ACHN (cell line): ENCODE results near the gene ZPR1.
"Not testable (repeated sequence)": the region's sequence is repeated elsewhere in the genome, so short reads cannot be mapped to it uniquely, and the experiment has no call there.

Experiments used
- DNase-seq: peaks from one replicate; pipeline ENCODE4 v3.0.0-alpha.2; 2015
- in situ Hi-C: cut with HindIII; loops from 2 replicates; pipeline ENCODE4 v1.10.0; 2017; ENCODE audit warnings: low sequenced_read_pairs, low pct_ligation_motif_present, low pct_unique_long_range_greater_than_20kb

ZPR1 gene, protein sequence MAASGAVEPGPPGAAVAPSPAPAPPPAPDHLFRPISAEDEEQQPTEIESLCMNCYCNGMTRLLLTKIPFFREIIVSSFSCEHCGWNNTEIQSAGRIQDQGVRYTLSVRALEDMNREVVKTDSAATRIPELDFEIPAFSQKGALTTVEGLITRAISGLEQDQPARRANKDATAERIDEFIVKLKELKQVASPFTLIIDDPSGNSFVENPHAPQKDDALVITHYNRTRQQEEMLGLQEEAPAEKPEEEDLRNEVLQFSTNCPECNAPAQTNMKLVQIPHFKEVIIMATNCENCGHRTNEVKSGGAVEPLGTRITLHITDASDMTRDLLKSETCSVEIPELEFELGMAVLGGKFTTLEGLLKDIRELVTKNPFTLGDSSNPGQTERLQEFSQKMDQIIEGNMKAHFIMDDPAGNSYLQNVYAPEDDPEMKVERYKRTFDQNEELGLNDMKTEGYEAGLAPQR

DNA sequence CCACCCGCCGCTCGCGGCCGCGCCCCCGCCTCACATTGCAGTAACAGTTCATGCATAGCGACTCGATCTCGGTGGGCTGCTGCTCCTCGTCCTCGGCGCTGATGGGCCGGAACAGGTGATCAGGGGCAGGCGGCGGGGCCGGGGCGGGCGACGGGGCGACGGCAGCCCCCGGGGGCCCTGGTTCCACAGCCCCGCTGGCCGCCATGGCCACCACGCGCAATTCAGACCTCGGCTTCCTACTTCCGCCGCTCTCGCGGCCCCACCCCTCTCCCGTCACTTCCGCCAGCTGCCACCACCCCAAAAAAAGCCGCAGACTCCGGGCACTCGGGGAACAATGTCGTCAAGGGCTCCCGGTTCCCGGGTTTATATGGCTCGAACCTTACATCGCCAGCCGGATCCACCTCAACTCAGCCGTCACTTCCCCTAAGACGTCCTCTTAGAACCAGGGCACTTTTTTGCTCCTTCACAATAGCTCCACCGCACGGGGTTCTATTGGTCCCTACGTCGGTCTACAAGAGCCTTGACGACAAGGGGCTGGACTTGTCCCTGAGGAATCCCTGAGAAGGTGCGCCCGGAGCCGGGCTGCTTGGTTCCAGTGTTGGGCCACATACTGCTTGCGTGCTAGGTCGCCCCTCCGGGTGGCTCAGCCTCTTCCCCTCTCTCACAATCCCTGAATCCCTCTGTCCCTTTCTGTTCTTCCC is at the start of gene ZPR1:
Gene ZPR1 (minus strand): TSS at position 238 of the 701 bp plus-strand sequence. CDS start 33 bp downstream, at position 205.
- in situ Hi-C loops: no loop called here
- peak; percentile 59 for DNase-seq

DNA sequence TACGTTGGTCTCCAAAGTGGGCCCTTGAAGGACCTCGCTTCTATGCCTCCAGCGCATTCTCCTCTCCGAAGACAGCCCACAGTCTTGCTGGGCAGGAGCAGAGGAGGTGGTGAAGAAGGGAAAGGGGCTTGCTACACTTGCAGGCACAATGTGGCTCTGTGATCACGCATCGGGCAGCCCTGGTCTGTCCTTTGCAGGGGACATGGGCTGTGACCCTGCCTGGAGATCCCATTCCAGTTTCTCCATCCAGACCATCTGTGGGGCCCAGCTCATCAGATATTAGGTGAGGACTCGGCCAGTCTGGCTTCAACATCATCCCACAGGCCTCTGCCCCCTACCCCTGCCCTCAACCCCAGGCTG is 48.8 kb upstream of the ZPR1 start:
- in situ Hi-C loops: no loop called here
- DNase-seq: no peak

DNA sequence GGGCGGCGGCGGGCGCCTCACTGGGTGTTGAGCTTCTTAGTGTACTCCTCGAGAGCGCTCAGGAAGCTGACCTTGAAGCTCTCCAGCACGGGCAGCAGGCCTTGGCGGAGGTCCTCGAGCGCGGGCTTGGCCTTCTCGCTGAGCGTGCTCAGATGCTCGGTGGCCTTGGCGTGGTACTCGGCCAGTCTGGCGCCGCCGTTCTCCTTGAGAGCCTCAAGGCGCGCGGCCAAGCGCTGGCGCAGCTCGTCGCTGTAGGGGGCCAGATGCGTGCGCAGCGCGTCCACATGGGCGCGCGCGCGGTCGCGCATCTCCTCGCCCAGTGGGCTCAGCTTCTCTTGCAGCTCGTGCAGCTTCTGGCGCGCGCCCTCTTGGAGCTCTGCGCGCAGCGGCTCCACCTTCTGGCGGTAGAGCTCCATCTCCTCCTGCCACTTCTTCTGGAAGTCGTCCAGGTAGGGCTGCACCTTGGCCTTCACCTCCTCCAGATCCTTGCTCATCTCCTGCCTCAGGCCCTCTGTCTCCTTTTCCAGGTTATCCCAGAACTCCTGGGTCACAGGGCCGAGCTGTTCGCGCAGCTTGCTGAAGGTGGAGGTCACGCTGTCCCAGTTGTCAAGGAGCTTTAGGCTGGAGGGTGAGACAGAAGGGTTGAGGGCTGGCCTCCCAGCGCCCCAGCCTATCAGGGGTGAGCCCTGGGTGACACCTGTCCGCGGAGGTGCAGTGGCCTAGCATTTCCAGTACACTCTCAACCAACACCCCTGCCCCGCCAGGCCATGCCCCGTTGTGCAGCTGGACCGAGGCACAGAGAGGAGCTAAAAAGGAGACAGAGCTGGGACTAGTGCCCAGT is 48.2 kb upstream of the ZPR1 start:
- peak; percentile 92 for DNase-seq
- in situ Hi-C loops: no loop called here

DNA sequence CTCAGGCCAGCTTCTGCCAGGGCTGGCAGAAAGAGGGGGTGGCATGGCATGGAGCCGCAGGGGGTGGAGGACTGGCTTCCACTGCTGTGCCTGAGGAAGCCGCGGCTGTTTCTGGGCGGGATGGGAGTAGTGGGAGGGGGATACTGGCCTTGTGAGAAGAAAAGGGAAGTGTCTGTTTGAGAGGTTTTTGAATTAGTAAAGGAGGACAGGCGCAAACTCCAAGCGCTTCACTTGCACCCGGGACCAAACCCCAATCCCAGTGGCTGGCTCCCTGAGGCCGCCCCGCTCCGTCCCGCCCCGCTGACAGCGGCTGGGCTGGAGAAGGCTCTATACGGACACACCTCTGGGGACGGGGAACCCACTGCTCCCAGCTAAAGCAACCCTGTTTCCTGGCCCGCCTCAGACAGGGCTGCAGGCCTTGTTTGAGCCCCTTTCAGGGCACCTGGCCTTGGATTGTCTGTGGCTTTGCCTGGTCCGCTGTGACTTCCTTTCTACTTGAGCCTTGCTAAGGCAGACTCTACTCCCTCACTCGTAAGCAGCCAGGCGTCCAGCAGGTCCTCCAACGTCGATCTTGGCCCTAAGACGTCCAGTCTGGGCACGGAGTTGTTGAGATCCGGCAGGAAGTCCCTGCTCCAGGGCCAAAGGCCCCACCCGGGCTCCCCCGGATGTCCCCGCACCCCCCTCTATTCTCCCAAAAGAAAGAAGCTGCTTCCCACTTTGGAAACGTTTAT is 47.4 kb upstream of the ZPR1 start:
- no peak for DNase-seq
- in situ Hi-C loops: no loop called here

DNA sequence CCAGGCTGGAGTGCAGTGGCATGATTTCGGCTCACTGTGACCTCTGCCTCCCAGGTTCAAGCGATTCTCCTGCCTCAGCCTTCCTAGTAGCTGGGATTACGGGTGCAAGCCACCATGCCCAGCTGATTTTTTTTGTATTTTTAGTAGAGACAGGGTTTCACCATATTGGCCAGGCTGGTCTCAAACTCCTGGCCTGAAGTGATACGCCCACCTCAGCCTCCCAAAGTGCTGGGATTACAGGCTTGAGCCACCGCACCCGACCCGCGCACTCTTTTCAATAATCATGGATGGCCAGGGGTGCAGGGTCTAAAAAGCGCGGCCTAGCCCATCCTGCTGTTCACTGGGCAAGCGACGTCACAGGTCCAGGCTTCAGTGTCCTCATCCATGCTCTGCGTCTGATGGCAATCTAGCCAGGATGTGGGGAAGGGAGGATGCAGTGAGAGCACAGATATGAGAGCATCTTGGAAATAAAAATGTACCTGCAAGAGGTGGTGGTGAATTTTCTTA is 46.8 kb upstream of the ZPR1 start:
- DNase-seq, in situ Hi-C loops: not testable (repeated sequence)

DNA sequence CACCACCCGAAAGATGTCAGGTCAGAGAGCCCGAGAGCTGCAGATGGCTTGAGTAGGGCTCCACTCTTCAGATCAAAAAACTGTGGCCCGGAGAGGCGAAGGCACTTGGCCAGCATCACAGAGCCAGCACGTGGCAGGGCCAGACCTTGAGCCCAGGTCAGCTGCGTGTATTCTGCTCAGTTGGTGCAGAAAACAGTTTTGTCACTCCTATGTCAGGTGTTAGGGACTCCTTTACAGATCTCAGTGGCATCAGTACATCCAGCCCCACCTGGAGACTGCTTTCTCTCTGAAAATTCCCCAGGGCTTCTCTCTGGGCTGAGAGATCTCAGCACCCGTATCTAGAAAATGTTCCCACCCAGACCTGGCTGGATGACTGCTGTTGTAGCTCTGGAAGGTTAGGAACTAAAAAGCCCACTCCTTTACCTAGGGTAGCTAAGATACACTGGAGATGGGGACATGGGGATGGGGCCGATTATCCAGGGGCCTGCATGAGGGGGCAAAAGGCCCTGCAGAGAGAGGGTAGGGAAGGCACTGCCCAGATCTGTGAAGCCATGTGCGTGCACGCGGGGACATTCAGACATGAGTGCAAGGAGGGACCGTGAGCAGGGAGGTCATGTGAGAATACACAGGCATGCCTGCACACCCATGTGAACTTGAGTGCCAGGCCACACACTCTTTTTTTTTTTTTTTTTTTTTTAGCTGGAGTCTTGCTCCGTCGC is 46.2 kb upstream of the ZPR1 start:
- no peak for DNase-seq
- in situ Hi-C loops: no loop called here

DNA sequence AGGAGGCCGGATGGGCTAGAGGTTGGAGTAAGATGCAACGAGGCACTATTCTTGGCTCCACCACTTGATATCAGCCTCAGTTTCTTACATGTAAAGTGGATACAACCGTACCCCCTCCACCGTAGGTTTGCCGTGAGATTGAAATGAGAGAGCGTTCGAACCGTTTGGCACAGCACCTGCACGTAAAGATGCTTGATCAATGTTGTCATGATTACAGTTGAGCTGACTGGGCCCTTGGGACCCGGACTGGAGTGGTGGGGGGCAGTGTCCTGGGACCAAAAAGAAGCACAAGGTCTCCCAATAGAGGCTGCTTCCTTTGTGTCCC is 45.6 kb upstream of the ZPR1 start:
- no peak for DNase-seq
- in situ Hi-C loops: no loop called here

DNA sequence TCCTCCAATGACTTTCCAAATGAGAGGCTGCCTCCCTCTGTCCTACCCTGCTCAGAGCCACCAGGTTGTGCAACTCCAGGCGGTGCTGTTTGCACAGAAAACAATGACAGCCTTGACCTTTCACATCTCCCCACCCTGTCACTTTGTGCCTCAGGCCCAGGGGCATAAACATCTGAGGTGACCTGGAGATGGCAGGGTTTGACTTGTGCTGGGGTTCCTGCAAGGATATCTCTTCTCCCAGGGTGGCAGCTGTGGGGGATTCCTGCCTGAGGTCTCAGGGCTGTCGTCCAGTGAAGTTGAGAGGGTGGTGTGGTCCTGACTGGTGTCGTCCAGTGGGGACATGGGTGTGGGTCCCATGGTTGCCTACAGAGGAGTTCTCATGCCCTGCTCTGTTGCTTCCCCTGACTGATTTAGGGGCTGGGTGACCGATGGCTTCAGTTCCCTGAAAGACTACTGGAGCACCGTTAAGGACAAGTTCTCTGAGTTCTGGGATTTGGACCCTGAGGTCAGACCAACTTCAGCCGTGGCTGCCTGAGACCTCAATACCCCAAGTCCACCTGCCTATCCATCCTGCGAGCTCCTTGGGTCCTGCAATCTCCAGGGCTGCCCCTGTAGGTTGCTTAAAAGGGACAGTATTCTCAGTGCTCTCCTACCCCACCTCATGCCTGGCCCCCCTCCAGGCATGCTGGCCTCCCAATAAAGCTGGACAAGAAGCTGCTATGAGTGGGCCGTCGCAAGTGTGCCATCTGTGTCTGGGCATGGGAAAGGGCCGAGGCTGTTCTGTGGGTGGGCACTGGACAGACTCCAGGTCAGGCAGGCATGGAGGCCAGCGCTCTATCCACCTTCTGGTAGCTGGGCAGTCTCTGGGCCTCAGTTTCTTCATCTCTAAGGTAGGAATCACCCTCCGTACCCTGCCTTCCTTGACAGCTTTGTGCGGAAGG is 44.8 kb upstream of the ZPR1 start:
- in situ Hi-C loops: no loop called here
- no peak for DNase-seq

DNA sequence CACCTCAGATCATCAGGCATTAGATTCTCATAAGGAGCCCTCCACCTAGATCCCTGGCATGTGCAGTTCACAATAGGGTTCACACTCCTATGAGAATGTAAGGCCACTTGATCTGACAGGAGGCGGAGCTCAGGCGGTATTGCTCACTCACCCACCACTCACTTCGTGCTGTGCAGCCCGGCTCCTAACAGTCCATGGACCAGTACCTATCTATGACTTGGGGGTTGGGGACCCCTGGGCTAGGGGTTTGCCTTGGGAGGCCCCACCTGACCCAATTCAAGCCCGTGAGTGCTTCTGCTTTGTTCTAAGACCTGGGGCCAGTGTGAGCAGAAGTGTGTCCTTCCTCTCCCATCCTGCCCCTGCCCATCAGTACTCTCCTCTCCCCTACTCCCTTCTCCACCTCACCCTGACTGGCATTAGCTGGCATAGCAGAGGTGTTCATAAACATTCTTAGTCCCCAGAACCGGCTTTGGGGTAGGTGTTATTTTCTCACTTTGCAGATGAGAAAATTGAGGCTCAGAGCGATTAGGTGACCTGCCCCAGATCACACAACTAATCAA is 44.0 kb upstream of the ZPR1 start:
- no peak for DNase-seq
- in situ Hi-C loops: no loop called here

DNA sequence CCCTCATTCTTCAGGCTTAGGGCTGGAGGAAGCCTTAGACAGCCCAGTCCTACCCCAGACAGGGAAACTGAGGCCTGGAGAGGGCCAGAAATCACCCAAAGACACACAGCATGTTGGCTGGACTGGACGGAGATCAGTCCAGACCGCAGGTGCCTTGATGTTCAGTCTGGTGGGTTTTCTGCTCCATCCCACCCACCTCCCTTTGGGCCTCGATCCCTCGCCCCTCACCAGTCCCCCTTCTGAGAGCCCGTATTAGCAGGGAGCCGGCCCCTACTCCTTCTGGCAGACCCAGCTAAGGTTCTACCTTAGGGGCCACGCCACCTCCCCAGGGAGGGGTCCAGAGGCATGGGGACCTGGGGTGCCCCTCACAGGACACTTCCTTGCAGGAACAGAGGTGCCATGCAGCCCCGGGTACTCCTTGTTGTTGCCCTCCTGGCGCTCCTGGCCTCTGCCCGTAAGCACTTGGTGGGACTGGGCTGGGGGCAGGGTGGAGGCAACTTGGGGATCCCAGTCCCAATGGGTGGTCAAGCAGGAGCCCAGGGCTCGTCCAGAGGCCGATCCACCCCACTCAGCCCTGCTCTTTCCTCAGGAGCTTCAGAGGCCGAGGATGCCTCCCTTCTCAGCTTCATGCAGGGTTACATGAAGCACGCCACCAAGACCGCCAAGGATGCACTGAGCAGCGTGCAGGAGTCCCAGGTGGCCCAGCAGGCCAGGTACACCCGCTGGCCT is 42.5 kb upstream of the ZPR1 start:
- in situ Hi-C loops: no loop called here
- DNase-seq: no peak

DNA sequence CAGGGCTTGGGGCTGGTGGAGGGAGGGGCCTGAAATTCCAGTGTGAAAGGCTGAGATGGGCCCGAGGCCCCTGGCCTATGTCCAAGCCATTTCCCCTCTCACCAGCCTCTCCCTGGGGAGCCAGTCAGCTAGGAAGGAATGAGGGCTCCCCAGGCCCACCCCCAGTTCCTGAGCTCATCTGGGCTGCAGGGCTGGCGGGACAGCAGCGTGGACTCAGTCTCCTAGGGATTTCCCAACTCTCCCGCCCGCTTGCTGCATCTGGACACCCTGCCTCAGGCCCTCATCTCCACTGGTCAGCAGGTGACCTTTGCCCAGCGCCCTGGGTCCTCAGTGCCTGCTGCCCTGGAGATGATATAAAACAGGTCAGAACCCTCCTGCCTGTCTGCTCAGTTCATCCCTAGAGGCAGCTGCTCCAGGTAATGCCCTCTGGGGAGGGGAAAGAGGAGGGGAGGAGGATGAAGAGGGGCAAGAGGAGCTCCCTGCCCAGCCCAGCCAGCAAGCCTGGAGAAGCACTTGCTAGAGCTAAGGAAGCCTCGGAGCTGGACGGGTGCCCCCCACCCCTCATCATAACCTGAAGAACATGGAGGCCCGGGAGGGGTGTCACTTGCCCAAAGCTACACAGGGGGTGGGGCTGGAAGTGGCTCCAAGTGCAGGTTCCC is 41.8 kb upstream of the ZPR1 start, which contains the start of gene APOC3:
Gene APOC3 (plus strand): TSS at position 383 of the 659 bp plus-strand sequence. CDS start 676 bp downstream, outside the sequence.
- DNase-seq: no peak
- in situ Hi-C loops: no loop called here

DNA sequence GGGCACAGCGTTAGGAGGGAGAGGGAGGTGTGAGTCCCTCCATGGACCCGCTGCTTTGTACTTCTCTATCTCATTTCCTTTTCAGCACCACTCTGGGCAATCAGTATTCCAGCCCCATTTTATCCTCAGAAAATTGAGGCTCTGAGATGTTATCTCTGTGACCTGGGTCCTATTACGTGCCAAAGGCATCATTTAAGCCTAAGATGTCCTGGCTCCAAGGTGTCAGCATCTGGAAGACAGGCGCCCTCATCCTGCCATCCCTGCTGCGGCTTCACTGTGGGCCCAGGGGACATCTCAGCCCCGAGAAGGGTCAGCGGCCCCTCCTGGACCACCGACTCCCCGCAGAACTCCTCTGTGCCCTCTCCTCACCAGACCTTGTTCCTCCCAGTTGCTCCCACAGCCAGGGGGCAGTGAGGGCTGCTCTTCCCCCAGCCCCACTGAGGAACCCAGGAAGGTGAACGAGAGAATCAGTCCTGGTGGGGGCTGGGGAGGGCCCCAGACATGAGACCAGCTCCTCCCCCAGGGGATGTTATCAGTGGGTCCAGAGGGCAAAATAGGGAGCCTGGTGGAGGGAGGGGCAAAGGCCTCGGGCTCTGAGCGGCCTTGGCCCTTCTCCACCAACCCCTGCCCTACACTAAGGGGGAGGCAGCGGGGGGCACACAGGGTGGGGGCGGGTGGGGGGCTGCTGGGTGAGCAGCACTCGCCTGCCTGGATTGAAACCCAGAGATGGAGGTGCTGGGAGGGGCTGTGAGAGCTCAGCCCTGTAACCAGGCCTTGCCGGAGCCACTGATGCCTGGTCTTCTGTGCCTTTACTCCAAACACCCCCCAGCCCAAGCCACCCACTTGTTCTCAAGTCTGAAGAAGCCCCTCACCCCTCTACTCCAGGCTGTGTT is 41.1 kb upstream of the ZPR1 start:
- in situ Hi-C loops: no loop called here
- no peak for DNase-seq

DNA sequence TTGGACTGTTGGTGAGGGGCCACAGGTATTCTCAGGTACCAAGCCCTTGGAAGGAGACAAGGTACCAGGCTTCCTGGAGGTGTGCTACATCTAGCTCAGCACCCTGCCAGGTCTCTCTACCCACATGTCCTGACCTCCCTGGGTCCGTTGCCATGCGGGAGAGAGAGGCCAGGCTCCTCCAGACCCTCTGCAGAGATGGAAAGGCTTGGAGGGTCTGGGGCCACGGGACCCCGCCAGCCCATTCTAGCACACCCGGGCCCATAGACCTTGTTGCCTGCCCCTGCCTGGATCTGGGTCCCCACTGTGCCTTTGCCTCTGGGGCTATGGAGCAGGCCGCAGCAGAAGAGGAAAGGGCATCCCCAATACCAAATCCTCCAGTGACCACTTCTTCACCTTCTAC is 39.6 kb upstream of the ZPR1 start:
- DNase-seq: no peak
- in situ Hi-C loops: no loop called here

DNA sequence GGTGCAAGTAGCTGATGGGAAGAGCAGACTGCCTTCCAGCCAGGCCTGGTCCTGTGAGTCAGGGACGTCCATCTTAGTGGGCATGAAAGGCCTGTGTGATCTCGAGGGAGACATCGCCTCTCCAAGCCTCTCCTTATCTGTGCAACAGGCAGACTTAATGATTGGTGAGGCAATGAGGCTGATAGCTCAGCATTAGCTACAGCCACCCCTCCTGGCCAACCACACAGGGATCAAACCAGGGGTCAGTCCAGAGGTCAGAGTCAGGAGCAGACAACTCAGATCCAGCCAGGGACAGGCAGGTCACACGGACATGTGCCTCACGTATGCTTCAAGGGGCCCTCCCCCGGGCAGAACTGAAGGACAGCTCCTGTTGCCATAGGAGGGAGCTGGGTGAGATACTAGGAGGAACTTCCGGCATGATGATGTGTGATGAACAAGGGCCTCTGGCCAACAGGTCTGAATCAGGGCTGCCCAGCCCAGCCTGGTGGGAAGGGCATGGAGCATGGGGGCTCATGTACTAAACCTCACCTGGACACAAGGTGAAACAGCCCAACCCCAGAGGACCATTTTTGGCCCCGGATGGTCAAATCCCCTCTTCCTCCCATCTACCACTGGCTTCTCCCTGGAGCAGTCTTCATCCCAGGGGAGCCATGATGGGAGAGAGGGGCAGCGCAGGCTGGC is 39.1 kb upstream of the ZPR1 start:
- no peak for DNase-seq
- in situ Hi-C loops: no loop called here
